GM23338 (cell line): ENCODE results near the gene CZIB. TPM values are rescaled to one million over a fixed set of nuclear protein-coding genes. Genes with fewer than 3 reads are reported as not detected.

Experiments
- ATAC-seq: fragments of 200-7000 bp; cut with Tn5 transposase; 3 replicates; pipeline ENCODE4 v1.9.1; 2020
- DNase-seq: peaks from one replicate; pipeline ENCODE4 v3.0.0-alpha.2; 2015; ENCODE audit warnings: low spot score
- H2AFZ ChIP-seq: fragments of 200-600 bp; sonication (generic); 2 replicates; pipeline ENCODE4 v1.8.0; 2016; ENCODE audit warnings: antibody characterized with exemption, mild to moderate bottlenecking, moderate library complexity
- H3F3A ChIP-seq: fragments of 200-600 bp; sonication (generic); replicated peaks from 2 replicates; pipeline ENCODE4 v1.8.0; 2017; ENCODE audit warnings: antibody characterized with exemption, mixed run types, low read depth
- H3K27ac ChIP-seq: fragments of 200-600 bp; sonication (generic); 2 replicates; pipeline ENCODE4 v1.6.1; 2016; ENCODE audit warnings: low read depth
- H3K27me3 ChIP-seq: fragments of 200-600 bp; sonication (generic); 2 replicates; pipeline ENCODE4 v1.8.0; 2016; ENCODE audit warnings: mild to moderate bottlenecking, mixed run types, moderate library complexity; ENCODE audit not compliant: insufficient read depth
- H3K36me3 ChIP-seq: fragments of 200-600 bp; sonication (generic); 2 replicates; pipeline ENCODE4 v1.8.0; 2016; ENCODE audit warnings: mild to moderate bottlenecking; ENCODE audit not compliant: insufficient read depth
- H3K4me1 ChIP-seq: fragments of 200-600 bp; sonication (generic); 2 replicates; pipeline ENCODE4 v1.8.0; 2016; ENCODE audit warnings: mild to moderate bottlenecking, moderate library complexity; ENCODE audit not compliant: insufficient read depth
- H3K4me2 ChIP-seq: fragments of 200-600 bp; sonication (generic); 2 replicates; pipeline ENCODE4 v1.7.1; 2017; ENCODE audit warnings: mixed run types
- H3K4me3 ChIP-seq: fragments of 200-600 bp; sonication (generic); 2 replicates; pipeline ENCODE4 v1.6.1; 2016; ENCODE audit warnings: mixed run types
- H3K79me2 ChIP-seq: fragments of 200-600 bp; sonication (generic); replicated peaks from 2 replicates; pipeline ENCODE4 v1.8.0; 2017; ENCODE audit warnings: mild to moderate bottlenecking; ENCODE audit not compliant: insufficient read depth
- H3K9me2 ChIP-seq: fragments of 200-600 bp; sonication (generic); 2 replicates; pipeline ENCODE4 v1.8.0; 2017; ENCODE audit not compliant: insufficient read depth
- H4K20me1 ChIP-seq: fragments of 200-600 bp; sonication (generic); replicated peaks from 2 replicates; pipeline ENCODE4 v1.8.0; 2017; ENCODE audit warnings: mild to moderate bottlenecking; ENCODE audit not compliant: insufficient read depth
- H3K27ac Mint-ChIP-seq: 2 replicates; pipeline ENCODE4 v1.8.0; 2020; ENCODE audit warnings: inconsistent platforms, mild to moderate bottlenecking, moderate library complexity, mixed read lengths
- H3K27me3 Mint-ChIP-seq: 3 replicates; pipeline ENCODE4 v1.8.0; 2022; ENCODE audit warnings: low read depth, mild to moderate bottlenecking, moderate library complexity, mixed read lengths, inconsistent platforms; ENCODE audit not compliant: insufficient read depth, poor library complexity
- H3K36me3 Mint-ChIP-seq: 3 replicates; pipeline ENCODE4 v1.8.0; 2021; ENCODE audit warnings: low read depth, mild to moderate bottlenecking, inconsistent platforms, moderate library complexity, mixed read lengths
- H3K4me1 Mint-ChIP-seq: 3 replicates; pipeline ENCODE4 v1.8.0; 2020; ENCODE audit warnings: mild to moderate bottlenecking, inconsistent platforms, mixed read lengths
- H3K4me3 Mint-ChIP-seq: 3 replicates; pipeline ENCODE4 v1.8.0; 2021; ENCODE audit warnings: moderate library complexity, mild to moderate bottlenecking, inconsistent platforms, mixed read lengths
- H3K9me3 Mint-ChIP-seq: 3 replicates; pipeline ENCODE4 v1.8.0; 2020; ENCODE audit warnings: moderate library complexity, mild to moderate bottlenecking, inconsistent platforms, mixed read lengths
- CREB1 ChIP-seq: fragments of 250-450 bp; sonication (Bioruptor Pico); IDR thresholded peaks from 2 replicates; pipeline ENCODE4 v1.5.0; 2020; ENCODE audit warnings: low read depth, mild to moderate bottlenecking, moderate library complexity
- ETS1 ChIP-seq: IDR thresholded peaks from 2 replicates; pipeline ENCODE4 v1.6.1; 2016; ENCODE audit warnings: antibody characterized with exemption
- EZH2 ChIP-seq: fragments of 200-600 bp; sonication (generic); IDR thresholded peaks from one replicate; pipeline ENCODE4 v1.8.0; 2017; ENCODE audit warnings: antibody characterized with exemption, mild to moderate bottlenecking, low read depth; ENCODE audit not compliant: unreplicated experiment
- EZH2phosphoT487 ChIP-seq: fragments of 200-600 bp; sonication (generic); IDR thresholded peaks from one replicate; pipeline ENCODE4 v1.8.1; 2018; ENCODE audit warnings: antibody characterized with exemption; ENCODE audit not compliant: unreplicated experiment
- JUNB ChIP-seq: IDR thresholded peaks from one replicate; pipeline ENCODE4 v1.6.1; 2016; ENCODE audit warnings: antibody characterized with exemption; ENCODE audit not compliant: unreplicated experiment
- NANOG ChIP-seq: IDR thresholded peaks from 2 replicates; pipeline ENCODE4 v1.6.1; 2016; ENCODE audit warnings: antibody characterized with exemption, borderline replicate concordance
- POLR2AphosphoS5 ChIP-seq: IDR thresholded peaks from 2 replicates; pipeline ENCODE4 v1.6.1; 2016; ENCODE audit warnings: antibody characterized with exemption, low read depth
- STAT1 ChIP-seq: IDR thresholded peaks from one replicate; pipeline ENCODE4 v1.6.1; 2016; ENCODE audit warnings: antibody characterized with exemption; ENCODE audit not compliant: unreplicated experiment
- ZNF114 ChIP-seq: fragments of 250-450 bp; sonication (Bioruptor Pico); IDR thresholded peaks from 2 replicates; pipeline ENCODE4 v1.5.0; 2020; ENCODE audit warnings: mild to moderate bottlenecking, moderate library complexity
- ZNF331 ChIP-seq: fragments of 250-450 bp; sonication (Bioruptor Pico); IDR thresholded peaks from 2 replicates; pipeline ENCODE4 v1.5.0; 2020; ENCODE audit warnings: low read depth, mild to moderate bottlenecking, moderate library complexity
- polyA plus RNA-seq: library from polyadenylated mRNA; unstranded; fragments of >200 nt; fragmentation: Nextera tagmentation; extraction: Ambion mirVana; gene quantifications from 2 replicates; pipeline ENCODE4 v1.2.1, GENCODE V29; 2016
- total RNA-seq: library from RNA; depleted of rRNA; stranded (reverse); fragments of >200 nt; shearing (Covaris generic); gene quantifications from 2 replicates; pipeline ENCODE4 v1.2.3, GENCODE V29; 2014
- TF ChIP-seq, protein P1 (sequence below): fragments of 250-450 bp; sonication (Bioruptor Pico); IDR thresholded peaks from 2 replicates; pipeline ENCODE4 v1.5.0; 2020; ENCODE audit warnings: mild to moderate bottlenecking, moderate library complexity
- TF ChIP-seq, protein P2 (sequence below), 2 experiments: fragments of 200-600 bp in 1 of 2; sonication (generic) in 1 of 2; conservative IDR thresholded peaks; 2 replicates each; pipeline versions ENCODE4 v1.5.1 to v1.6.1; 2016 to 2017; ENCODE audit warnings: antibody characterized with exemption in 2 of 2, low read depth in 2 of 2, mild to moderate bottlenecking in 2 of 2, moderate library complexity in 1 of 2
- TF ChIP-seq, protein P3 (sequence below): IDR thresholded peaks from one replicate; pipeline ENCODE4 v1.6.1; 2018; ENCODE audit warnings: antibody characterized with exemption; ENCODE audit not compliant: unreplicated experiment

CZIB gene
- total and polyA plus RNA-seq, 2 experiments from 2014 or later, result 59.8 to 84.1 TPM

- TF ChIP-seq EZH2phosphoT487 (no peak), NANOG (no peak), EZH2 (no peak), JUNB (no peak), STAT1 (no peak), ZNF331 (no peak), ZNF114 (CRISPR knock-in tag) (no peak), ETS1 (no peak), CREB1 (no peak), POLR2AphosphoS5 (no peak)
- TF ChIP-seq, protein P1, sequence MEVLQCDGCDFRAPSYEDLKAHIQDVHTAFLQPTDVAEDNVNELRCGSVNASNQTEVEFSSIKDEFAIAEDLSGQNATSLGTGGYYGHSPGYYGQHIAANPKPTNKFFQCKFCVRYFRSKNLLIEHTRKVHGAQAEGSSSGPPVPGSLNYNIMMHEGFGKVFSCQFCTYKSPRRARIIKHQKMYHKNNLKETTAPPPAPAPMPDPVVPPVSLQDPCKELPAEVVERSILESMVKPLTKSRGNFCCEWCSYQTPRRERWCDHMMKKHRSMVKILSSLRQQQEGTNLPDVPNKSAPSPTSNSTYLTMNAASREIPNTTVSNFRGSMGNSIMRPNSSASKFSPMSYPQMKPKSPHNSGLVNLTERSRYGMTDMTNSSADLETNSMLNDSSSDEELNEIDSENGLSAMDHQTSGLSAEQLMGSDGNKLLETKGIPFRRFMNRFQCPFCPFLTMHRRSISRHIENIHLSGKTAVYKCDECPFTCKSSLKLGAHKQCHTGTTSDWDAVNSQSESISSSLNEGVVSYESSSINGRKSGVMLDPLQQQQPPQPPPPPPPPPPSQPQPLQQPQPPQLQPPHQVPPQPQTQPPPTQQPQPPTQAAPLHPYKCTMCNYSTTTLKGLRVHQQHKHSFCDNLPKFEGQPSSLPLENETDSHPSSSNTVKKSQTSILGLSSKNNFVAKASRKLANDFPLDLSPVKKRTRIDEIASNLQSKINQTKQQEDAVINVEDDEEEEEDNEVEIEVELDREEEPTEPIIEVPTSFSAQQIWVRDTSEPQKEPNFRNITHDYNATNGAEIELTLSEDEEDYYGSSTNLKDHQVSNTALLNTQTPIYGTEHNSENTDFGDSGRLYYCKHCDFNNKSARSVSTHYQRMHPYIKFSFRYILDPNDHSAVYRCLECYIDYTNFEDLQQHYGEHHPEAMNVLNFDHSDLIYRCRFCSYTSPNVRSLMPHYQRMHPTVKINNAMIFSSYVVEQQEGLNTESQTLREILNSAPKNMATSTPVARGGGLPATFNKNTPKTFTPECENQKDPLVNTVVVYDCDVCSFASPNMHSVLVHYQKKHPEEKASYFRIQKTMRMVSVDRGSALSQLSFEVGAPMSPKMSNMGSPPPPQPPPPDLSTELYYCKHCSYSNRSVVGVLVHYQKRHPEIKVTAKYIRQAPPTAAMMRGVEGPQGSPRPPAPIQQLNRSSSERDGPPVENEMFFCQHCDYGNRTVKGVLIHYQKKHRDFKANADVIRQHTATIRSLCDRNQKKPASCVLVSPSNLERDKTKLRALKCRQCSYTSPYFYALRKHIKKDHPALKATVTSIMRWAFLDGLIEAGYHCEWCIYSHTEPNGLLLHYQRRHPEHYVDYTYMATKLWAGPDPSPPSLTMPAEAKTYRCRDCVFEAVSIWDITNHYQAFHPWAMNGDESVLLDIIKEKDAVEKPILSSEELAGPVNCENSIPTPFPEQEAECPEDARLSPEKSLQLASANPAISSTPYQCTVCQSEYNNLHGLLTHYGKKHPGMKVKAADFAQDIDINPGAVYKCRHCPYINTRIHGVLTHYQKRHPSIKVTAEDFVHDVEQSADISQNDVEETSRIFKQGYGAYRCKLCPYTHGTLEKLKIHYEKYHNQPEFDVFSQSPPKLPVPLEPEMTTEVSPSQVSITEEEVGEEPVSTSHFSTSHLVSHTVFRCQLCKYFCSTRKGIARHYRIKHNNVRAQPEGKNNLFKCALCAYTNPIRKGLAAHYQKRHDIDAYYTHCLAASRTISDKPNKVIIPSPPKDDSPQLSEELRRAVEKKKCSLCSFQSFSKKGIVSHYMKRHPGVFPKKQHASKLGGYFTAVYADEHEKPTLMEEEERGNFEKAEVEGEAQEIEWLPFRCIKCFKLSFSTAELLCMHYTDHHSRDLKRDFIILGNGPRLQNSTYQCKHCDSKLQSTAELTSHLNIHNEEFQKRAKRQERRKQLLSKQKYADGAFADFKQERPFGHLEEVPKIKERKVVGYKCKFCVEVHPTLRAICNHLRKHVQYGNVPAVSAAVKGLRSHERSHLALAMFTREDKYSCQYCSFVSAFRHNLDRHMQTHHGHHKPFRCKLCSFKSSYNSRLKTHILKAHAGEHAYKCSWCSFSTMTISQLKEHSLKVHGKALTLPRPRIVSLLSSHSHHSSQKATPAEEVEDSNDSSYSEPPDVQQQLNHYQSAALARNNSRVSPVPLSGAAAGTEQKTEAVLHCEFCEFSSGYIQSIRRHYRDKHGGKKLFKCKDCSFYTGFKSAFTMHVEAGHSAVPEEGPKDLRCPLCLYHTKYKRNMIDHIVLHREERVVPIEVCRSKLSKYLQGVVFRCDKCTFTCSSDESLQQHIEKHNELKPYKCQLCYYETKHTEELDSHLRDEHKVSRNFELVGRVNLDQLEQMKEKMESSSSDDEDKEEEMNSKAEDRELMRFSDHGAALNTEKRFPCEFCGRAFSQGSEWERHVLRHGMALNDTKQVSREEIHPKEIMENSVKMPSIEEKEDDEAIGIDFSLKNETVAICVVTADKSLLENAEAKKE, result no peak
- TF ChIP-seq, protein P2, sequence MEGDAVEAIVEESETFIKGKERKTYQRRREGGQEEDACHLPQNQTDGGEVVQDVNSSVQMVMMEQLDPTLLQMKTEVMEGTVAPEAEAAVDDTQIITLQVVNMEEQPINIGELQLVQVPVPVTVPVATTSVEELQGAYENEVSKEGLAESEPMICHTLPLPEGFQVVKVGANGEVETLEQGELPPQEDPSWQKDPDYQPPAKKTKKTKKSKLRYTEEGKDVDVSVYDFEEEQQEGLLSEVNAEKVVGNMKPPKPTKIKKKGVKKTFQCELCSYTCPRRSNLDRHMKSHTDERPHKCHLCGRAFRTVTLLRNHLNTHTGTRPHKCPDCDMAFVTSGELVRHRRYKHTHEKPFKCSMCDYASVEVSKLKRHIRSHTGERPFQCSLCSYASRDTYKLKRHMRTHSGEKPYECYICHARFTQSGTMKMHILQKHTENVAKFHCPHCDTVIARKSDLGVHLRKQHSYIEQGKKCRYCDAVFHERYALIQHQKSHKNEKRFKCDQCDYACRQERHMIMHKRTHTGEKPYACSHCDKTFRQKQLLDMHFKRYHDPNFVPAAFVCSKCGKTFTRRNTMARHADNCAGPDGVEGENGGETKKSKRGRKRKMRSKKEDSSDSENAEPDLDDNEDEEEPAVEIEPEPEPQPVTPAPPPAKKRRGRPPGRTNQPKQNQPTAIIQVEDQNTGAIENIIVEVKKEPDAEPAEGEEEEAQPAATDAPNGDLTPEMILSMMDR (conservative IDR thresholded peaks at IDR 0.05; ENCODE audit: low read depth in 2 of 2), result no peak
- TF ChIP-seq, protein P3, sequence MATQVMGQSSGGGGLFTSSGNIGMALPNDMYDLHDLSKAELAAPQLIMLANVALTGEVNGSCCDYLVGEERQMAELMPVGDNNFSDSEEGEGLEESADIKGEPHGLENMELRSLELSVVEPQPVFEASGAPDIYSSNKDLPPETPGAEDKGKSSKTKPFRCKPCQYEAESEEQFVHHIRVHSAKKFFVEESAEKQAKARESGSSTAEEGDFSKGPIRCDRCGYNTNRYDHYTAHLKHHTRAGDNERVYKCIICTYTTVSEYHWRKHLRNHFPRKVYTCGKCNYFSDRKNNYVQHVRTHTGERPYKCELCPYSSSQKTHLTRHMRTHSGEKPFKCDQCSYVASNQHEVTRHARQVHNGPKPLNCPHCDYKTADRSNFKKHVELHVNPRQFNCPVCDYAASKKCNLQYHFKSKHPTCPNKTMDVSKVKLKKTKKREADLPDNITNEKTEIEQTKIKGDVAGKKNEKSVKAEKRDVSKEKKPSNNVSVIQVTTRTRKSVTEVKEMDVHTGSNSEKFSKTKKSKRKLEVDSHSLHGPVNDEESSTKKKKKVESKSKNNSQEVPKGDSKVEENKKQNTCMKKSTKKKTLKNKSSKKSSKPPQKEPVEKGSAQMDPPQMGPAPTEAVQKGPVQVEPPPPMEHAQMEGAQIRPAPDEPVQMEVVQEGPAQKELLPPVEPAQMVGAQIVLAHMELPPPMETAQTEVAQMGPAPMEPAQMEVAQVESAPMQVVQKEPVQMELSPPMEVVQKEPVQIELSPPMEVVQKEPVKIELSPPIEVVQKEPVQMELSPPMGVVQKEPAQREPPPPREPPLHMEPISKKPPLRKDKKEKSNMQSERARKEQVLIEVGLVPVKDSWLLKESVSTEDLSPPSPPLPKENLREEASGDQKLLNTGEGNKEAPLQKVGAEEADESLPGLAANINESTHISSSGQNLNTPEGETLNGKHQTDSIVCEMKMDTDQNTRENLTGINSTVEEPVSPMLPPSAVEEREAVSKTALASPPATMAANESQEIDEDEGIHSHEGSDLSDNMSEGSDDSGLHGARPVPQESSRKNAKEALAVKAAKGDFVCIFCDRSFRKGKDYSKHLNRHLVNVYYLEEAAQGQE, result no peak
- Mint-ChIP-seq H3K9me3 (peaks cover 33% of the 10 kb centered on the region), H3K4me1 (no peaks in the 10 kb centered on the region), H3K36me3 (peaks cover 68% of the 10 kb centered on the region), H3K27ac (no peak overlapping the region), H3K4me3 (no peak overlapping the region), H3K27me3 (peaks cover 2% of the 10 kb centered on the region)
- H3K27me3 ChIP-seq, result no peaks in the 10 kb centered on the region
- H3K4me3 ChIP-seq, result no peak overlapping the region
- H2AFZ ChIP-seq, result no peak overlapping the region
- no peaks in the 10 kb centered on the region for H3K9me2 ChIP-seq
- DNase-seq (no peak), ATAC-seq (no peak)
- peaks cover 50% of the 10 kb centered on the region for H3K36me3 ChIP-seq
- H3K4me2 ChIP-seq, result no peak overlapping the region
- no peaks in the 10 kb centered on the region for H3F3A ChIP-seq
- 0 out of 2 replicates have a peak, but pooled peaks cover 5% of the 10 kb centered on the region for H4K20me1 ChIP-seq
- no peak overlapping the region for H3K27ac ChIP-seq
- H3K79me2 ChIP-seq, result no peaks in the 10 kb centered on the region
- no peaks in the 10 kb centered on the region for H3K4me1 ChIP-seq
Measured at GRCh38 chr1:53203466-53203865, 17.0 kb downstream of the CZIB start.
